ENCODE results near the gene UBP1. TPM values are rescaled to one million over a fixed set of nuclear protein-coding genes. Genes with fewer than 3 reads are reported as not detected.
"Not testable (repeated sequence)": the region's sequence is repeated elsewhere in the genome, so short reads cannot be mapped to it uniquely, and the experiment has no call there.

The UBP1 gene
- total RNA-seq, 1 donor from 2014 or later: 34.4 TPM

DNA sequence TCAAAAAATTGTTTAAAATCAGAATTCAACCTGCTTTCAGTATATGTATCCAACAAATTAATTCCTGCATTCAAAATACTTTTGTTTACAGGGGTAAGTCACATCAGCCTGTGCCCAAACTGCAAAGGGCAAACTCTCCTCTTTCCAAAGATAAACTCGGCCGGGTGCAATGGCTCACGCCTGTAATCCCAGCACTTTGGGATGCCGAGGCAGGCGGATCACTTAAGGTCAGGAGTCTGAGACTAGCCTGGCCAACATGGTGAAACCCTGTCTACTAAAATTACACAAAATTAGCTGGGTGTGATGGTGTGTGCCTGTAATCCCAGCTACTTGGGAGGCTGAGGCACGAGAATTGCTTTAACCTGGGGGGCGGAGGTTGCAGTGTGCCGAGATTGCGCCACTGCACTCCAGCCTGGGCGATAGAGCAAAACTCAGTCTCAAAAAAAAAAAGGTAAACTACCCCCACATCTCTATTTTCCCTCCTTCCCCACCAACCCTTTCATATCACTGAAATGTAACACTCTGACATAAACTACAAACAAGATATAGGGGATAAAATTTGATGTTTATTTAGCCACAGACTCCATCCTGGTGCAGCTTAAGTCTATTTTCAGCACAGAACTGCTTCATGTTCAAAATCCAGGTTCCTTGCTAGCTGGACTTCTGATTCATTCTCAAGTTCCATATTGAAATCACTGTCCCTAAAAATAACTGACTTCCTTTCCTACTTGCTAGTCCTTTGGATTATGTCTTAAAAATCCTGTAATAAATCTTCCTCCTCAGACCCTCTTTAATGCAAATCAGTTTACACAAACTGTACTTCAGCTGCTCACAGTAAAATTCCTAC lies 15.4 kb downstream of the UBP1 start:
- Histone ChIP-seq H3K27me3 (ENCODE audit: control insufficient read depth in 3 of 3, insufficient read depth in 3 of 3, low read length in 3 of 3) (no peaks in the 10 kb centered on the region), H3K27ac (ENCODE audit: low read depth, low read length) (peak overlapping the region; percentile 50), H3K9me3 (ENCODE audit: control insufficient read depth in 3 of 3, low read length in 3 of 3) (no peaks in the 10 kb centered on the region), H3K9ac (ENCODE audit: low read depth in 1 of 3, low read length in 3 of 3) (peak overlapping the region; percentile 11 to 60 (median 57)), H3K36me3 (ENCODE audit: control insufficient read depth in 3 of 3, insufficient read depth in 3 of 3, low read length in 3 of 3) (peaks cover 0 to 7% (median 2%) of the 10 kb centered on the region in 3 donors), H3K4me3 (ENCODE audit: low read length in 3 of 3) (no peak overlapping the region), H3K4me1 (ENCODE audit: control insufficient read depth in 3 of 3, insufficient read depth in 3 of 3, low read length in 3 of 3) (peaks cover 8 to 21% (median 9%) of the 10 kb centered on the region in 3 donors)

- no peak overlapping the region for H3K4me3 ChIP-seq (ENCODE audit: low read length in 3 of 3)
- no peaks in the 10 kb centered on the region for H3K9me3 ChIP-seq (ENCODE audit: control insufficient read depth in 3 of 3, low read length in 3 of 3)
- H3K9ac ChIP-seq (ENCODE audit: low read depth in 1 of 3, low read length in 3 of 3): no peak overlapping the region
- no peaks in the 10 kb centered on the region for H3K27me3 ChIP-seq (ENCODE audit: control insufficient read depth in 3 of 3, insufficient read depth in 3 of 3, low read length in 3 of 3)
- no peak overlapping the region for H3K27ac ChIP-seq (ENCODE audit: low read depth, low read length)
- peaks cover 0 to 13% (median 4%) of the 10 kb centered on the region in 3 donors for H3K36me3 ChIP-seq (ENCODE audit: control insufficient read depth in 3 of 3, insufficient read depth in 3 of 3, low read length in 3 of 3)
- peaks cover 5 to 10% (median 9%) of the 10 kb centered on the region in 3 donors for H3K4me1 ChIP-seq (ENCODE audit: control insufficient read depth in 3 of 3, insufficient read depth in 3 of 3, low read length in 3 of 3)
Observed at GRCh38 chr3:33420966-33421365, 19.2 kb downstream of the UBP1 start.

- no peak overlapping the region for H3K27ac ChIP-seq (ENCODE audit: low read depth, low read length)
Observed at GRCh38 chr3:33419948-33420347, 20.3 kb downstream of the UBP1 start.

GRCh38 chr3:33417066-33417673 lies 23.0 kb downstream of the UBP1 start:
- peaks cover 5 to 23% (median 18%) of the 10 kb centered on the region in 3 donors for H3K36me3 ChIP-seq (ENCODE audit: control insufficient read depth in 3 of 3, insufficient read depth in 3 of 3, low read length in 3 of 3)
- no peak overlapping the region for H3K4me3 ChIP-seq (ENCODE audit: low read length in 3 of 3)
- H3K9me3 ChIP-seq (ENCODE audit: control insufficient read depth in 3 of 3, low read length in 3 of 3): no peaks in the 10 kb centered on the region
- no peak overlapping the region for H3K27ac ChIP-seq (ENCODE audit: low read depth, low read length)
- H3K9ac ChIP-seq (ENCODE audit: low read depth in 1 of 3, low read length in 3 of 3): no peak overlapping the region
- H3K27me3 ChIP-seq (ENCODE audit: control insufficient read depth in 3 of 3, insufficient read depth in 3 of 3, low read length in 3 of 3): no peaks in the 10 kb centered on the region
- peaks cover 0 to 6% (median 0%) of the 10 kb centered on the region in 3 donors for H3K4me1 ChIP-seq (ENCODE audit: control insufficient read depth in 3 of 3, insufficient read depth in 3 of 3, low read length in 3 of 3)

More at GRCh38 chr3:33419948-33420347, 20.3 kb downstream of the UBP1 start:
- H3K36me3 ChIP-seq (ENCODE audit: control insufficient read depth in 3 of 3, insufficient read depth in 3 of 3, low read length in 3 of 3): peaks cover 0 to 16% (median 7%) of the 10 kb centered on the region in 3 donors
- peaks cover 5 to 11% (median 5%) of the 10 kb centered on the region in 3 donors for H3K4me1 ChIP-seq (ENCODE audit: control insufficient read depth in 3 of 3, insufficient read depth in 3 of 3, low read length in 3 of 3)
- H3K9ac ChIP-seq (ENCODE audit: low read depth in 1 of 3, low read length in 3 of 3): no peak overlapping the region
- H3K4me3 ChIP-seq (ENCODE audit: low read length in 3 of 3): no peak overlapping the region
- no peaks in the 10 kb centered on the region for H3K27me3 ChIP-seq (ENCODE audit: control insufficient read depth in 3 of 3, insufficient read depth in 3 of 3, low read length in 3 of 3)
- H3K9me3 ChIP-seq (ENCODE audit: control insufficient read depth in 3 of 3, low read length in 3 of 3): no peaks in the 10 kb centered on the region

DNA sequence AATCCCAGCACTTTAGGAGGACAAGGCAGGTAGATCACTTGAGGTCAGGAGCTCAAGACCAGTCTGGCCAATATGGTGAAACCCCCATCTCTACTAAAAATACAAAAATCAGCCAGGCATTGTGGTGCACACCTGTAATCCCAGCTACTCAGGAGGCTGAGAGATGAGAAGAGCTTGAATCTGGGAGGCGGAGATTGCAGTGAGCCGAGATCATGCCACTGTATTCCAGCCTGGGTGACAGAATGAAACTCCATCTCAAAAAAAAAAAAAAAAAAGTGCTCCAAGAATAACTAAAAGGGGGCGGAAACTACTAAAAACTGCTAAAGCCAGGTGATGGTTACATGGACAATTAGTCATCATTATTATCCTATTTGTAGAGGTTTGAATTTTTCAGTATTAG lies 29.4 kb downstream of the UBP1 start:
- not testable (repeated sequence) for H3K4me1 ChIP-seq (ENCODE audit: control insufficient read depth in 3 of 3, insufficient read depth in 3 of 3, low read length in 3 of 3); H3K27ac ChIP-seq (ENCODE audit: low read depth, low read length); H3K27me3 ChIP-seq (ENCODE audit: control insufficient read depth in 3 of 3, insufficient read depth in 3 of 3, low read length in 3 of 3); H3K4me3 ChIP-seq (ENCODE audit: low read length in 3 of 3); H3K9me3 ChIP-seq (ENCODE audit: control insufficient read depth in 3 of 3, low read length in 3 of 3); H3K9ac ChIP-seq (ENCODE audit: low read depth in 1 of 3, low read length in 3 of 3)
- peaks cover 27 to 58% (median 55%) of the 10 kb centered on the region in 3 donors for H3K36me3 ChIP-seq (ENCODE audit: control insufficient read depth in 3 of 3, insufficient read depth in 3 of 3, low read length in 3 of 3)

- Histone ChIP-seq H3K4me3 (ENCODE audit: low read length in 3 of 3) (no peak overlapping the region), H3K27me3 (ENCODE audit: control insufficient read depth in 3 of 3, insufficient read depth in 3 of 3, low read length in 3 of 3) (no peaks in the 10 kb centered on the region), H3K4me1 (ENCODE audit: control insufficient read depth in 3 of 3, insufficient read depth in 3 of 3, low read length in 3 of 3) (no peaks in the 10 kb centered on the region), H3K9ac (ENCODE audit: low read depth in 1 of 3, low read length in 3 of 3) (no peak overlapping the region), H3K27ac (ENCODE audit: low read depth, low read length) (no peak overlapping the region), H3K36me3 (ENCODE audit: control insufficient read depth in 3 of 3, insufficient read depth in 3 of 3, low read length in 3 of 3) (peaks cover 38 to 80% (median 75%) of the 10 kb centered on the region in 3 donors), H3K9me3 (ENCODE audit: control insufficient read depth in 3 of 3, low read length in 3 of 3) (no peaks in the 10 kb centered on the region)
Observed at GRCh38 chr3:33403756-33404155, 36.4 kb downstream of the UBP1 start.

GRCh38 chr3:33402936-33403335 lies 37.3 kb downstream of the UBP1 start:
- Histone ChIP-seq H3K36me3 (ENCODE audit: control insufficient read depth in 3 of 3, insufficient read depth in 3 of 3, low read length in 3 of 3) (peaks cover 38 to 79% (median 75%) of the 10 kb centered on the region in 3 donors), H3K4me3 (ENCODE audit: low read length in 3 of 3) (no peak overlapping the region), H3K27me3 (ENCODE audit: control insufficient read depth in 3 of 3, insufficient read depth in 3 of 3, low read length in 3 of 3) (no peaks in the 10 kb centered on the region), H3K9ac (ENCODE audit: low read depth in 1 of 3, low read length in 3 of 3) (no peak overlapping the region), H3K9me3 (ENCODE audit: control insufficient read depth in 3 of 3, low read length in 3 of 3) (no peaks in the 10 kb centered on the region), H3K4me1 (ENCODE audit: control insufficient read depth in 3 of 3, insufficient read depth in 3 of 3, low read length in 3 of 3) (no peaks in the 10 kb centered on the region), H3K27ac (ENCODE audit: low read depth, low read length) (no peak overlapping the region)

- H3K27ac ChIP-seq (ENCODE audit: low read depth, low read length): no peak overlapping the region
- H3K9ac ChIP-seq (ENCODE audit: low read depth in 1 of 3, low read length in 3 of 3): no peak overlapping the region
- peaks cover 37 to 82% (median 76%) of the 10 kb centered on the region in 3 donors for H3K36me3 ChIP-seq (ENCODE audit: control insufficient read depth in 3 of 3, insufficient read depth in 3 of 3, low read length in 3 of 3)
- no peaks in the 10 kb centered on the region for H3K27me3 ChIP-seq (ENCODE audit: control insufficient read depth in 3 of 3, insufficient read depth in 3 of 3, low read length in 3 of 3)
- H3K4me1 ChIP-seq (ENCODE audit: control insufficient read depth in 3 of 3, insufficient read depth in 3 of 3, low read length in 3 of 3): no peaks in the 10 kb centered on the region
- H3K9me3 ChIP-seq (ENCODE audit: control insufficient read depth in 3 of 3, low read length in 3 of 3): no peaks in the 10 kb centered on the region
- no peak overlapping the region for H3K4me3 ChIP-seq (ENCODE audit: low read length in 3 of 3)
Observed at GRCh38 chr3:33401781-33402180, 38.4 kb downstream of the UBP1 start.

- Histone ChIP-seq H3K27me3 (ENCODE audit: control insufficient read depth in 3 of 3, insufficient read depth in 3 of 3, low read length in 3 of 3) (no peaks in the 10 kb centered on the region), H3K9me3 (ENCODE audit: control insufficient read depth in 3 of 3, low read length in 3 of 3) (no peaks in the 10 kb centered on the region), H3K36me3 (ENCODE audit: control insufficient read depth in 3 of 3, insufficient read depth in 3 of 3, low read length in 3 of 3) (peaks cover 44 to 82% (median 77%) of the 10 kb centered on the region in 3 donors), H3K4me3 (ENCODE audit: low read length in 3 of 3) (no peak overlapping the region), H3K4me1 (ENCODE audit: control insufficient read depth in 3 of 3, insufficient read depth in 3 of 3, low read length in 3 of 3) (no peaks in the 10 kb centered on the region), H3K27ac (ENCODE audit: low read depth, low read length) (no peak overlapping the region), H3K9ac (ENCODE audit: low read depth in 1 of 3, low read length in 3 of 3) (peak overlapping the region in 1 of 3 donors; percentile 21)
Observed at GRCh38 chr3:33398410-33398809, 41.8 kb downstream of the UBP1 start.

- Histone ChIP-seq H3K9me3 (ENCODE audit: control insufficient read depth in 3 of 3, low read length in 3 of 3) (no peaks in the 10 kb centered on the region), H3K36me3 (ENCODE audit: control insufficient read depth in 3 of 3, insufficient read depth in 3 of 3, low read length in 3 of 3) (peaks cover 41 to 82% (median 68%) of the 10 kb centered on the region in 3 donors), H3K4me1 (ENCODE audit: control insufficient read depth in 3 of 3, insufficient read depth in 3 of 3, low read length in 3 of 3) (no peaks in the 10 kb centered on the region), H3K4me3 (ENCODE audit: low read length in 3 of 3) (no peak overlapping the region), H3K27me3 (ENCODE audit: control insufficient read depth in 3 of 3, insufficient read depth in 3 of 3, low read length in 3 of 3) (no peaks in the 10 kb centered on the region), H3K9ac (ENCODE audit: low read depth in 1 of 3, low read length in 3 of 3) (no peak overlapping the region), H3K27ac (ENCODE audit: low read depth, low read length) (no peak overlapping the region)
Observed at GRCh38 chr3:33395900-33396299, 44.3 kb downstream of the UBP1 start.
